OCI-LY7 (cell line): ENCODE results near the gene DPF3. TPM values are rescaled to one million over a fixed set of nuclear protein-coding genes. Genes with fewer than 3 reads are reported as not detected.

Experiments used
- BruUV-seq: library from RNA; stranded (reverse); fragments of 400-500 nt; replicated peaks from 2 replicates; lab custom pipeline; 2021; lab: Mats Ljungman, UMichigan
- CTCF ChIA-PET: fragments of 300-600 bp; sonication (Branson Sonifier 250); formaldehyde crosslinking; loops from one replicate; lab custom pipeline; 2022; ENCODE audit warnings: antibody characterized with exemption; ENCODE audit not compliant: unreplicated experiment; lab: Charles Lee
- POLR2A ChIA-PET: fragments of 300-600 bp; sonication (Branson Sonifier 250); formaldehyde crosslinking; loops from one replicate; lab custom pipeline; 2022; ENCODE audit warnings: antibody characterized with exemption; lab: Charles Lee
- DNase-seq: peaks from one replicate; pipeline ENCODE4 v3.0.0-alpha.2; 2015; ENCODE audit warnings: low spot score
- H2AFZ ChIP-seq: fragments of 200-600 bp; sonication (generic), shearing (Covaris generic); 2 replicates; pipeline ENCODE4 v1.6.1; 2014; ENCODE audit warnings: mild to moderate bottlenecking, antibody characterized with exemption, low read length, moderate library complexity
- H3K27ac ChIP-seq: fragments of 200-600 bp; sonication (generic); 2 replicates; pipeline ENCODE4 v1.5.1; 2014; ENCODE audit warnings: mixed run types, low read depth, mild to moderate bottlenecking, moderate library complexity, low read length, inconsistent platforms; ENCODE audit not compliant: poor library complexity, severe bottlenecking
- H3K36me3 ChIP-seq: fragments of 200-600 bp; sonication (generic); 2 replicates; pipeline ENCODE4 v1.6.1; 2014; ENCODE audit warnings: mild to moderate bottlenecking, antibody characterized with exemption, low read length, moderate library complexity, mixed read lengths; ENCODE audit not compliant: insufficient read depth
- H3K4me1 ChIP-seq: fragments of 200-600 bp; sonication (generic); 2 replicates; pipeline ENCODE4 v1.5.1; 2014; ENCODE audit warnings: mild to moderate bottlenecking, low read length; ENCODE audit not compliant: insufficient read depth, poor library complexity, severe bottlenecking
- H3K4me2 ChIP-seq: fragments of 200-600 bp; sonication (generic); 2 replicates; pipeline ENCODE4 v1.6.1; 2014; ENCODE audit warnings: mild to moderate bottlenecking, low read length
- H3K4me3 ChIP-seq: fragments of 200-600 bp; sonication (generic); 2 replicates; pipeline ENCODE4 v1.5.1; 2014; ENCODE audit warnings: mild to moderate bottlenecking, low read depth, low read length; ENCODE audit not compliant: poor library complexity, severe bottlenecking
- H3K79me2 ChIP-seq: fragments of 200-600 bp; sonication (generic); 2 replicates; pipeline ENCODE4 v1.6.1; 2016; ENCODE audit warnings: low read depth, mild to moderate bottlenecking, low read length, moderate library complexity, mixed read lengths; ENCODE audit not compliant: insufficient read depth
- H3K9me2 ChIP-seq: fragments of 200-600 bp; sonication (generic); 2 replicates; pipeline ENCODE4 v1.6.1; 2016; ENCODE audit warnings: mild to moderate bottlenecking, low read length, mixed read lengths; ENCODE audit not compliant: insufficient read depth
- H3K9me3 ChIP-seq: fragments of 200-600 bp; sonication (generic); 2 replicates; pipeline ENCODE4 v1.6.1; 2014; ENCODE audit warnings: mild to moderate bottlenecking, mixed run types, low read length, mixed read lengths
- H4K20me1 ChIP-seq: fragments of 200-600 bp; sonication (generic); 2 replicates; pipeline ENCODE4 v1.6.1; 2014; ENCODE audit warnings: mild to moderate bottlenecking, antibody characterized with exemption, low read length, moderate library complexity, mixed read lengths; ENCODE audit not compliant: insufficient read depth
- CTCF ChIP-seq: fragments of 200-600 bp; sonication (generic); conservative IDR thresholded peaks from 2 replicates; pipeline ENCODE4 v1.5.1; 2014; ENCODE audit warnings: mild to moderate bottlenecking, antibody characterized with exemption, low read length, moderate library complexity, mixed read lengths
- EZH2phosphoT487 ChIP-seq: fragments of 200-600 bp; sonication (generic); IDR thresholded peaks from 2 replicates; pipeline ENCODE4 v1.6.1; 2018; ENCODE audit warnings: low read depth, borderline replicate concordance, mild to moderate bottlenecking, mixed run types, antibody characterized with exemption, low read length, moderate library complexity, mixed read lengths
- intact Hi-C: fragments of 100-400 bp; cut with micrococcal nuclease; formaldehyde crosslinking; loops from one replicate; pipeline ENCODE4 v1.10.0; 2022; ENCODE audit not compliant: unreplicated experiment
- total RNA-seq, 2 experiments: library from RNA; depleted of rRNA in 1 of 2; stranded (reverse); fragments of >200 nt in 1 of 2; shearing (Covaris generic) in 1 of 2; gene quantifications; 2 replicates each; pipeline ENCODE4 v1.2.3, GENCODE V29; 2014 to 2022

The DPF3 gene
- total RNA-seq, 2 experiments from 2014 or later: 0.42 TPM; not detected in 1

- Histone ChIP-seq H3K4me1 (no peaks in the 10 kb centered on the region), H3K36me3 (no peaks in the 10 kb centered on the region), H3K79me2 (no peaks in the 10 kb centered on the region), H2AFZ (no peak overlapping the region), H4K20me1 (no peaks in the 10 kb centered on the region), H3K9me2 (no peaks in the 10 kb centered on the region), H3K4me2 (no peak overlapping the region), H3K27ac (no peak overlapping the region), H3K9me3 (no peaks in the 10 kb centered on the region), H3K4me3 (no peak overlapping the region)
- TF ChIP-seq EZH2phosphoT487 (no peak), CTCF (no peak)
- no peak for DNase-seq
- POLR2A ChIA-PET: no interaction called here
- CTCF ChIA-PET: no interaction called here
- intact Hi-C loops: no loop called here
- no TSS peak for BruUV-seq
These were observed 162.5 kb downstream of the DPF3 start for GRCh38 chr14:72731252-72732020.

- Histone ChIP-seq H4K20me1 (no peaks in the 10 kb centered on the region), H3K4me2 (no peak overlapping the region), H3K4me3 (no peak overlapping the region), H3K4me1 (no peaks in the 10 kb centered on the region), H3K9me3 (no peaks in the 10 kb centered on the region), H3K79me2 (no peaks in the 10 kb centered on the region), H3K36me3 (no peaks in the 10 kb centered on the region), H3K27ac (no peak overlapping the region), H3K9me2 (no peaks in the 10 kb centered on the region), H2AFZ (no peak overlapping the region)
- no peak for TF ChIP-seq CTCF
- no peak for TF ChIP-seq EZH2phosphoT487
- no peak for DNase-seq
- intact Hi-C loops: no loop called here
- POLR2A ChIA-PET: no interaction called here
- CTCF ChIA-PET: no interaction called here
- BruUV-seq: no TSS peak
These were observed 163.4 kb downstream of the DPF3 start for GRCh38 chr14:72730468-72730867.

- ChIA-PET CTCF (no interaction called here), POLR2A (no interaction called here)
- no TSS peak for BruUV-seq
These were observed 167.5 kb downstream of the DPF3 start for GRCh38 chr14:72726444-72726843.

More at GRCh38 chr14:72726444-72726843, 167.5 kb downstream of the DPF3 start:
- Histone ChIP-seq H3K27ac (no peak overlapping the region), H3K4me1 (no peaks in the 10 kb centered on the region), H3K4me3 (no peak overlapping the region), H3K4me2 (no peak overlapping the region), H3K9me3 (no peaks in the 10 kb centered on the region), H4K20me1 (no peaks in the 10 kb centered on the region), H3K36me3 (no peaks in the 10 kb centered on the region), H3K79me2 (no peaks in the 10 kb centered on the region), H3K9me2 (no peaks in the 10 kb centered on the region), H2AFZ (no peak overlapping the region)
- intact Hi-C loops: loop anchor here (10.0 kb wide), 1 partner anchor 212 kb away; no protein-coding TSS in a partner anchor
- no peak for TF ChIP-seq CTCF
- no peak for TF ChIP-seq EZH2phosphoT487
- DNase-seq: no peak
